HepG2 (cell line): ENCODE results near the gene ABCB8. TPM values are rescaled to one million over a fixed set of nuclear protein-coding genes. Genes with fewer than 3 reads are reported as not detected.

Experiments used
- ATF7 ChIP-seq, 2 experiments: fragments of 450-650 bp in 1 of 2; sonication (generic) in 1 of 2; formaldehyde crosslinking in 1 of 2; IDR thresholded peaks; 2 replicates each; pipeline versions ENCODE4 v1.4.0 to v1.6.1; 2016 to 2020; ENCODE audit warnings: antibody characterized with exemption in 1 of 2, mild to moderate bottlenecking in 1 of 2, missing genetic modification reagents in 1 of 2
- CTCF ChIP-seq: sonication (generic); formaldehyde crosslinking; IDR thresholded peaks from 2 replicates; pipeline ENCODE4 v1.5.0; 2020; ENCODE audit warnings: mild to moderate bottlenecking, missing genetic modification reagents, moderate library complexity
- GATAD2A ChIP-seq: IDR thresholded peaks from 2 replicates; pipeline ENCODE4 v1.6.1; 2016
- KDM5A ChIP-seq: fragments of 200-600 bp; sonication (generic); IDR thresholded peaks from 2 replicates; pipeline ENCODE4 v1.7.0; 2018; ENCODE audit warnings: antibody characterized with exemption, mild to moderate bottlenecking, low read length, borderline replicate concordance
- KMT2A ChIP-seq: sonication (generic); formaldehyde crosslinking; IDR thresholded peaks from 2 replicates; pipeline ENCODE4 v1.4.0; 2020; ENCODE audit warnings: missing genetic modification reagents
- NR2F1 ChIP-seq, 2 experiments: fragments of 450-650 bp in 1 of 2; formaldehyde crosslinking in 1 of 2; IDR thresholded peaks; 2 replicates each; pipeline versions ENCODE4 v1.5.0 to v1.6.1; 2016 to 2020; ENCODE audit warnings: mild to moderate bottlenecking in 1 of 2, missing compliant biosample characterization in 1 of 2, missing genetic modification reagents in 1 of 2, moderate library complexity in 1 of 2
- RORA ChIP-seq: sonication (generic); formaldehyde crosslinking; IDR thresholded peaks from 2 replicates; pipeline ENCODE4 v1.5.0; 2020; ENCODE audit warnings: mild to moderate bottlenecking, missing genetic modification reagents, moderate library complexity
- ZC3H4 ChIP-seq: sonication (generic); formaldehyde crosslinking; IDR thresholded peaks from 2 replicates; pipeline ENCODE4 v1.4.0; 2020; ENCODE audit warnings: missing genetic modification reagents, borderline replicate concordance
- ZFP36L2 ChIP-seq: sonication (generic); formaldehyde crosslinking; IDR thresholded peaks from 2 replicates; pipeline ENCODE4 v1.4.0; 2020; ENCODE audit warnings: missing genetic modification reagents
- ZFYVE20 ChIP-seq: sonication (generic); formaldehyde crosslinking; IDR thresholded peaks from 2 replicates; pipeline ENCODE4 v1.8.0; 2023; ENCODE audit warnings: low read depth, mild to moderate bottlenecking, moderate library complexity, missing genetic modification reagents, borderline replicate concordance
- ZNF318 ChIP-seq: sonication (generic); formaldehyde crosslinking; IDR thresholded peaks from 2 replicates; pipeline ENCODE4 v1.4.0; 2020; ENCODE audit warnings: mild to moderate bottlenecking, missing genetic modification reagents
- ZNF326 ChIP-seq: sonication (generic); formaldehyde crosslinking; IDR thresholded peaks from 2 replicates; pipeline ENCODE4 v1.4.0; 2020; ENCODE audit warnings: missing genetic modification reagents, borderline replicate concordance
- ZNF367 ChIP-seq: sonication (generic); formaldehyde crosslinking; IDR thresholded peaks from 2 replicates; pipeline ENCODE4 v1.4.0; 2020; ENCODE audit warnings: missing genetic modification reagents, borderline replicate concordance
- ZNF614 ChIP-seq: IDR thresholded peaks from 2 replicates; pipeline ENCODE4 v1.6.1; 2018; ENCODE audit warnings: missing biosample characterization, missing genetic modification reagents, inconsistent platforms, borderline replicate concordance
- polyA plus RNA-seq, 8 experiments: library from polyadenylated mRNA; depleted of rRNA in 3 of 8; stranded (reverse) in 7 of 8; unstranded in 1 of 8; fragments of >200 nt; fragmentation: Illumina TruSeq in 4 of 8; extraction: Trizol in 4 of 8; gene quantifications; 2 replicates each; pipeline versions ENCODE4 v1.2.1 to v1.2.3, GENCODE V29; 2011 to 2016; ENCODE audit warnings: low read depth in 4 of 8, missing spikeins in 1 of 8, mixed read lengths in 1 of 8; ENCODE audit not compliant: insufficient read depth in 1 of 8
- total RNA-seq, 5 experiments: library from RNA; depleted of rRNA; stranded (reverse); fragments of >200 nt; fragmentation: Illumina TruSeq; extraction: Trizol; gene quantifications; 2 replicates each; pipeline ENCODE4 v1.2.3, GENCODE V29; 2016; ENCODE audit warnings: low read depth in 1 of 5
- TF ChIP-seq, protein P1 (sequence below): sonication (generic); formaldehyde crosslinking; IDR thresholded peaks from 2 replicates; pipeline ENCODE4 v1.4.0; 2020; ENCODE audit warnings: missing genetic modification reagents
- TF ChIP-seq, protein P2 (sequence below): IDR thresholded peaks from 2 replicates; pipeline ENCODE4 v1.6.1; 2016; ENCODE audit warnings: mild to moderate bottlenecking

ABCB8 gene
- total and polyA plus RNA-seq, 2 of the 13 experiments (the other 11 are each of a cell fraction or from before 2014, with no cell fraction given), result 6.6 to 16.7 TPM

GRCh38 chr7:151017953-151018420 is 10.3 kb upstream of the ABCB8 start (continued):
- TF ChIP-seq CTCF (CRISPR knock-in tag) (peak; percentile 99), KDM5A (no peak), NR2F1 (CRISPR knock-in tag; IDR thresholded peaks at IDR 0.05) (no peak), ZNF367 (CRISPR knock-in tag) (no peak), ZC3H4 (CRISPR knock-in tag) (no peak), KMT2A (CRISPR knock-in tag) (no peak), ATF7 (IDR thresholded peaks at IDR 0.05) (no peak), ATF7 (CRISPR knock-in tag; IDR thresholded peaks at IDR 0.05) (0 out of 2 replicates have a peak, but pooled peaks have one; percentile 29), ZNF614 (peak; percentile 31; the same call in 1 of the 2 replicates), ZNF318 (CRISPR knock-in tag) (no peak), GATAD2A (peak; percentile 57), ZNF326 (CRISPR knock-in tag) (no peak), RORA (CRISPR knock-in tag) (no peak), ZFP36L2 (CRISPR knock-in tag) (0 out of 2 replicates have a peak, but pooled peaks have one; percentile 66), ZFYVE20 (CRISPR knock-in tag) (0 out of 2 replicates have a peak, but pooled peaks have one; percentile 7)
- TF ChIP-seq, protein P1, sequence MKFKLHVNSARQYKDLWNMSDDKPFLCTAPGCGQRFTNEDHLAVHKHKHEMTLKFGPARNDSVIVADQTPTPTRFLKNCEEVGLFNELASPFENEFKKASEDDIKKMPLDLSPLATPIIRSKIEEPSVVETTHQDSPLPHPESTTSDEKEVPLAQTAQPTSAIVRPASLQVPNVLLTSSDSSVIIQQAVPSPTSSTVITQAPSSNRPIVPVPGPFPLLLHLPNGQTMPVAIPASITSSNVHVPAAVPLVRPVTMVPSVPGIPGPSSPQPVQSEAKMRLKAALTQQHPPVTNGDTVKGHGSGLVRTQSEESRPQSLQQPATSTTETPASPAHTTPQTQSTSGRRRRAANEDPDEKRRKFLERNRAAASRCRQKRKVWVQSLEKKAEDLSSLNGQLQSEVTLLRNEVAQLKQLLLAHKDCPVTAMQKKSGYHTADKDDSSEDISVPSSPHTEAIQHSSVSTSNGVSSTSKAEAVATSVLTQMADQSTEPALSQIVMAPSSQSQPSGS (CRISPR knock-in tag), result 0 out of 2 replicates have a peak, but pooled peaks have one; percentile 30
- TF ChIP-seq, protein P2, sequence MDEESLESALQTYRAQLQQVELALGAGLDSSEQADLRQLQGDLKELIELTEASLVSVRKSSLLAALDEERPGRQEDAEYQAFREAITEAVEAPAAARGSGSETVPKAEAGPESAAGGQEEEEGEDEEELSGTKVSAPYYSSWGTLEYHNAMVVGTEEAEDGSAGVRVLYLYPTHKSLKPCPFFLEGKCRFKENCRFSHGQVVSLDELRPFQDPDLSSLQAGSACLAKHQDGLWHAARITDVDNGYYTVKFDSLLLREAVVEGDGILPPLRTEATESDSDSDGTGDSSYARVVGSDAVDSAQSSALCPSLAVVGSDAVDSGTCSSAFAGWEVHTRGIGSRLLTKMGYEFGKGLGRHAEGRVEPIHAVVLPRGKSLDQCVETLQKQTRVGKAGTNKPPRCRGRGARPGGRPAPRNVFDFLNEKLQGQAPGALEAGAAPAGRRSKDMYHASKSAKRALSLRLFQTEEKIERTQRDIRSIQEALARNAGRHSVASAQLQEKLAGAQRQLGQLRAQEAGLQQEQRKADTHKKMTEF (CRISPR knock-in tag), result 0 out of 2 replicates have a peak, but pooled peaks have one; percentile 46
